ENCODE results near the gene C1QTNF12. TPM values are rescaled to one million over a fixed set of nuclear protein-coding genes. Genes with fewer than 3 reads are reported as not detected.

The C1QTNF12 gene
- total RNA-seq, 1 experiment from 2014 or later, result 0.40 TPM

DNA sequence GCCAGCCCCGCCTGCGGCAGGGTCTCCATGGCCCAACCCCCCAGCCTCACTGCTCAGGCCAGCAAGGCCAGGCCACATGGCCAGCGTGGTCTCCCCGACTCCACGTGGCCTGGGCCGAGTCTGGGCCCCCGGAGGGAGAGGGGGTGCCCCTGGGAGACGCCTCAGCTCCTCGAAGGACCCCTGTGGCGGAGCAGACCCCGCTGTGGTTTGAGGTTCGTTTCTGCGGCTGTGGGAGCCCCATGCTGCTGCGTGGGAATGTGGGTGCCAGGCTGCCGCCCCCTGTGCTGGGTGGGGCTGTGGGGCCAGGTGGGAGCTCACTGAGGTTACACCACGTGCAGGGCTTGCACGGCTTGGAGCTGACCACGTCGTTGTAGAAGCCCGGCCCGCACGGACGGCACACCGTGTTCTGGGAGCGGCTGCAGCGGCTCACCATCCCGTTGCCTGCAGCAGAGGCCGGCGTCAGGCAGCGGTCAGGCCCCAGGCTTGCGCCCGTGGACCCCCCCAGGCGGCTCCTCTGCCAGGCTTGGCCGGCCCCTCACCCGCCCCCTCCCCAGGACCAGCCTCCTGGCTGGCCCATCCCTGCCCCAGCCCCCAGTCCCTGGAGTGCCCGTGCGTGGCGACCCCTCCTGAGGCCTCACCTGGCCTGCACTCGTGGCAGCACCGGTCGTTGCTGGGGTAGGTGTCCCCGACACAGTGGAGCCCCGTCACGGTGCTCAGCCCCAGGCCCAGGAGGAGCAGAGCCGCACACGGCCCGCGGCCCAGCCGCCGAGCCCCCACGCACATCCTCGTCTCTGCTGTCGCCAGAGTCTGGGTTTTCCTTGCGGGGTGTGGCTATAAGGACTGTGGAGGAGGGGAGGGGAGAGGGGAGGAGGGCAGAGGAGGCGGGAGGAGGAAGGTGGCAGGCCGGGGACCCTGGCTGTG lies 32.9 kb downstream of the C1QTNF12 start, which contains the start of gene TNFRSF4:
Gene TNFRSF4 (minus strand): TSS at position 809 of the 921 bp plus-strand sequence. CDS start 26 bp downstream, at position 783.
- no peak for DNase-seq (ENCODE audit: low read depth)

DNA sequence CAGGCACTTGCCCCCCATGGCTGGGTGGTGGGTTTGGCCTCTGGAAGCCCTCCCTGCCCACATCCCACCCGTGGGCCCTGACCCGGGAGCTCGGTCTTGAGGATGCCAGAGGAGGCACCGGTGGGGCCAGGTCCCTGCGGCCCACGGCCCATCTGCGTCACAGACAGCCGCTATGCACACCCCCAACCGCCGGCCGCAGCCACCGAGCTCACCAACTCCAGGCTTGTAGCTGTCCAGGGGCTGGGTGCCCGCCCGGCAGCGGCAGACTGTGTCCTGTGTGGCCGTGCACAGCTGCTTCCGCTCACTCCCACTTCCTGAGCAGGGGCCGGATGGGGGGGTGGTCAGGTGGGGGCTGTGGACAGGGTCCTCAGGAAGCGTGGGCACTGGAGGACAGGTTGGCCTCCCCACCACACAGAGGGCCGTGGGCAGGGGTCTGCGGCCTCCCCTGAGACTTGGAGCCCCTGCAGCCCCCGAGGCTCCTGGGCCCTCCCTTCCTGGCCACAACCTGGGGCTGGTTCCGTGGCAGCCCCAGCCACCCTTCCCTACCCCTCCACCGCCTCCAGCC lies 33.7 kb downstream of the C1QTNF12 start:
- no peak for DNase-seq (ENCODE audit: low read depth)

DNA sequence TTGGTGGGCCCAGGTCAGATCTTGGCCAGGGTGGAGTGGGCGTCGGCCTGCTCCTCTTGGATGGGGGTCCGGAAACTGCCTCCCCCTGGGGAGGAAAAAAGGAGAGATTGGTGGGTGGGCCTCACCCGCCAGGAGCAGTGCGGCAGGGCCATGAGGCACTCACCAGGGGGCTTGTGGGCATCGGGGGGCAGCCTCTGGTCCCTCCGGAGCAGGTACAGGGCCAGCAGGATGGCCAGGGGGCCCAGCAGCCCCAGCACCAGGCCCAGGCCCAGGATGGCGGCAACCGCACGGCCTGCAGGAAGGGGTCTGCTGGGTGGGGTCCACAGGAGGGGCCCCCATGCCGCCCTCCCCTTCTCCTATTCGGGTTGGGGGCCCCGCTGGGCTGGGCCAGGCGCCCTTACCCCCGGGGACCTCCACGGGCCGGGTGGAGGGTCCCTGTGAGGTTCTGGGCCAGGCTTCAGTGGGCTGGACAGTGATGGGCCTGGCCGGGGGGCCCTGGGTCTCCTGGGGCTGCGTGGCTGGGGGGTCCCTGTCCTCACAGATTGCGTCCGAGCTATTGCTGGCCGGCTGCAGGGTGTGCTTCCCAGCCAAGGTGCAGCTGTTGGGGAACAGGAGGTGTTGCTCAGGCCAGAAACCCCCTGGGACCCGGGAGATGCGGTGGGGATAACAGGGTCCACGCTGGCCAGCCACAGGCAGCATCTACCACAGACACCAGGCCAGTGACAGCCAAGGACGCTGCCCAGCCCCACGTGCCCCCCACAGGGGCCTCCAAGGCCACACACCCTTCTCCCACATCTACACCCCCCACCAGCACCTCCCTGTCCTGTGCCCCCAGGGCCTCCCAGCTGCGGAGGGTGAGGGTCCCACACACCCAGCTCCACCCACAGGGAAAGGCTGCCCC lies 34.7 kb downstream of the C1QTNF12 start:
- DNase-seq (ENCODE audit: low read depth), result no peak

DNA sequence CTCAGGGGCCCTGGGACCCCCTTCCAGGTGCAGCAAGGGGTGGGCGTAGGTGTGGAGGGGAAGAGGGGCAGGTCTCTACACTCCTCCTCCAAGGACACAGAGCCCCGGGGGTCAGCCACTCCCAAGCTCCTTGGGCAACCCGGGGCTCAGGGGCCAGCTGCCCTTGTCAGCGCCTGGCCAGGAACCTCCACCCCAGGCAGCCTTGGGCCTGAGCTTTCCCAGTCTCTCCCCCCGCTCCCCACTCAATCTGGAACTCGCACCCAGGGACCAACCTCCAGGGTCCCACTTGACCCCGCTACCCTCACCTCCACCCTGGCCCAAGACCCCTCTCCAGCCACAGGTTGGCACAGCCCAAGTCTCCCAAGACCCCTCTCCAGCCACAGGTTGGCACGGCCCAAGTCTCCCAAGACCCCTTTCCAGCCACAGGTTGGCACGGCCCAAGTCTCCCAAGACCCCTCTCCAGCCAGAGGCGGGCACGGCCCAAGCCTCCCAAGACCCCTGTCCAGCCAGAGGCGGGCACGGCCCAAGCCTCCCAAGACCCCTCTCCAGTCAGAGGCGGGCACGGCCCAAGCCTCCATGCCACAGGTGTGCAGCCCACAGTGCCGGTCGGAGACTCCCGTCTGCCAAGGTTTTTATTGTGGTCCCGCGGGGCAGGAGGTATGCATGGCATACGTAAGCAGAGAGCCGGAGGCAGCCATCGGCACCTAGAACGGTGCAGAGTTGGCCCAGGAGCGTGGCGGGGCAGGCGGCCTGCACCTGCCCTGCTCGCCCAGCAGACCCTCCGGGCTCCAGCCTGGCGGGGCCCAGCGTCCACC lies 35.6 kb downstream of the C1QTNF12 start:
- no peak for DNase-seq (ENCODE audit: low read depth)

DNA sequence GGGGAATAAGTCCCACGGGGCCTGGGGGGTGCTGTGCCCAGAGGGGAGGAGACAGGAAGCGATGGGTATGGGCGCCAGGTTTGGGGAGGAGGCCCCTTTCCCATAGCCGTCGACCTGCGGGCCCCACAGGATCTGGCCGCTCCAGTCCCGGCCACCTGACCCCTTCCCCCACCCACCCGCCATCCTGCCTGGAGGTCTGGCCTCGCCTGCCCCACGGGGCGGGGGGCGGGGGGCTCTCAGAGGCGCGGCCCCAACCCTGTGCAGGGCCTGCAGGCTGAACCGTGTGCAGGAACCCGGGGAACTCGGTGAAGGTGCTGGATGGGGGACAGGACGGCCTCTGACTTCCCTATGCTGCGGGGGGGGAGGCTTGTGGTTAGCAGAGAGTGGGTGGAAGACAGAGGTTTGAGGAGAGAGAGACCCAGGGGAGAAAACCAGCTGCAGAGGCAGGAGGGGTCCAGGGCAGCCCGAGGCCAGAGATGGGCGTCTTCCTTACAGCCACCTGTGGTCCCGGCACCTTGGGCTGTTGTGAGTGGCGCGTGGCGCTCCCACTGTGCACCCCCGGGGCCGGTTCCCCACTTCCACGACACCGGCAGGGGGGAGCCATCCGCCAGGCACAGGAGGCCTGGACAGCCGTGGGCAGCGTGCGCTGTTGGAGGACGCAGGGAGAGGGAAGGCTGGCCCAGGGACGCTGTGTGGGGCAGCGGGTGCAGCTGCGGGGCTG lies 37.6 kb downstream of the C1QTNF12 start:
- no peak for DNase-seq (ENCODE audit: low read depth)

DNA sequence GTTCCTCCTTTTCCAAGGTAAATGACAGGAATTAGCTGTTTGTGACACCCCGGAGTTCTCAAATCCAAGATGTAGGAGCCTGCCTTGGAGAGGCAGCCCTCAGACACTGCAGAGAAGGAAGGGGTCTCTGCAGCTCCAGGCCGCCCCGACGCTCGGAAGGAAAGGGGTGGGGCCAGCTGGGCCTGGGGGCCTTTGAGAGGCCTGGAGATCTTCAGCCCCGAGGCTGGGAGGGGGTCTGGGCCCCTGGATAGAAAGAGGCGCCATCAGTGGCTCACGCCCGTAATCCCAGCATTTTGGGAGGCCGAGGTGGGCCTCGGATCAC lies 39.0 kb downstream of the C1QTNF12 start:
- DNase-seq (ENCODE audit: low read depth), result no peak

DNA sequence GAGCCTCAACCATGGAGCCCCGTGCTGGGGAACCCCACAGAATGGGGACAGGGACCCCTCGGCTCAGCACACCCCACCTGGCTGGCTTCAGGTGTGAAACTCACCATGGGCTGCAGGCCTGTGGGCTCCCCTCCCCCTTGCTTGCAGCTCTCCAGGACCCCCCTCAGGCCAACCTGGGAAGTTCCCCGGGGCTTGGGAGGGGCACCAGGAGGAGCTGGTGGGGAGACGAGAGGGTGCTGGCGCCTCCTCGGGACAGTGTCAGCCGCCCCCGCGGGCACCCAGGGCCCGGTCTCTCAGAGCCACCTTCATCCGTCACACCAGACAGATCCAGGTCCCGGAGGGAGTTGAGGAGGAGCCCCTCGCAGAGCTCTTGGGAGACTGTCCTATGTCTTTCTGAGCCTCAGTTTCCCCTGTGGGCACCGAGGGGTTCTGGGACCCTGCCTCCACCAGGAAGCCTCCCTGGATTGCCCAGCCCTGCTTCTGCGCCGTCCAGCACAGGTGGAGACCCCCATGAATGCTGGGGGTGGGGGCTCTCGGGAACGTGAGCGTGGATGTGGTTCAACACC lies 39.5 kb downstream of the C1QTNF12 start:
- no peak for DNase-seq (ENCODE audit: low read depth)

DNA sequence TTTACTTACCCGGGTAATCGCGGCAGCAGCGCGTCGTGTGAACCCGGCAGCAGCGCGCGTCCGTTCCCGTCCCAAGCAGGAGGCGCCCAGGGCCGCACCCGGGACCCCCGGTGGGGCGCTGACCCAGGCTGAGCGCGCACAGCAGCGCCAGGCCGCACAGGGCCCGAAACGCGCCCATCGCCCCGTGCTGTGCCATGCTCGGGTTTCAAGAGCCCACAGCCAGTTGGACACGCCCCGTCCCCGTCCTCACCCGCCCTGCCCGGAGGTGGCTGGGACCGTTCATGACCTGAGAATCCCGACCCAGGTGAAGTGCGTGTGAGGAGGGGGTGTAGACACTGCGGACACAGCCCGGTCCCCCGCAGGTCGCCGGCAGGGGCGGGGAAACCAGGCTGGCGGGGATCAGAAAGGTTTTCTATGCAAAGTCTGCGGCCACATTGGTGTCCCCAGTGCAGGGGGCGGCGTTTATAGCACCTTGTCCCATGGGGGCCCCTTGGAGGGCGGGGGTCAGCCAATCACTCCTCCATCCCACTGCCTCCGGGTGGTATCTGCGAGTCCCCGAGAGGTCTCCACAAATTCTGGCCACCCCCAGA lies 40.1 kb downstream of the C1QTNF12 start, which contains the start of gene TNFRSF18:
Gene TNFRSF18 (minus strand): TSS at position 217 of the 590 bp plus-strand sequence. CDS start 21 bp downstream, at position 196.
- DNase-seq (ENCODE audit: low read depth), result no peak

DNA sequence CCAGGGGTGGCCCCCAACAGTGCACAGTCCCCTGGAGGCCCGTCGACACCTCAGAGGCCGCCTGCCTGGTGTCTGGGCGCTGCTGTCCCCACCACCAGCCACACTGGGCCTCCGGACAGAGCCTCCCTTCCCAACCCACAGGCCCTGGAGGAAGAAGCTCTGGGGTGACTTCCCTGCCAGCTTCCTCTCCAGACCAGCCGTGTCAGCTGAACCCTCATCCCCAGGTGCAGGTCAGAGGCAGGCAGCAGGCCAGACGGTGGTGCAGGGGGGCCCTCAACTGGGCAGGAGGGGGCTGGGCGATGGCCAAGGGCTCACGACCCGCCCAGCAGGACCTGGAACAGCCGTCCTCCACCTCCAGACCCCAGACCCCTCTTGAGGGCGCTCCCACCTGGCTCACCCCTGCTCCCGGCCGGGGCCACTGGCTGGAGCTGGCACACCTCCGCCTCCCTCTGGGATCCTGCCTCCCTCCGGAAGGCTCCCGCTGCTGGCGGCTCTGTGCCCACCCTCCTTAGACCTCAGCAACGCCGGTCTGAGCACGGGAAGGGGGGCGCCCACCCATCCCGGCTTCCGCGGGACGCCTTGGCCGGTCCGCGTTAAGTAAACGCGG lies 40.6 kb downstream of the C1QTNF12 start:
- no peak for DNase-seq (ENCODE audit: low read depth)

DNA sequence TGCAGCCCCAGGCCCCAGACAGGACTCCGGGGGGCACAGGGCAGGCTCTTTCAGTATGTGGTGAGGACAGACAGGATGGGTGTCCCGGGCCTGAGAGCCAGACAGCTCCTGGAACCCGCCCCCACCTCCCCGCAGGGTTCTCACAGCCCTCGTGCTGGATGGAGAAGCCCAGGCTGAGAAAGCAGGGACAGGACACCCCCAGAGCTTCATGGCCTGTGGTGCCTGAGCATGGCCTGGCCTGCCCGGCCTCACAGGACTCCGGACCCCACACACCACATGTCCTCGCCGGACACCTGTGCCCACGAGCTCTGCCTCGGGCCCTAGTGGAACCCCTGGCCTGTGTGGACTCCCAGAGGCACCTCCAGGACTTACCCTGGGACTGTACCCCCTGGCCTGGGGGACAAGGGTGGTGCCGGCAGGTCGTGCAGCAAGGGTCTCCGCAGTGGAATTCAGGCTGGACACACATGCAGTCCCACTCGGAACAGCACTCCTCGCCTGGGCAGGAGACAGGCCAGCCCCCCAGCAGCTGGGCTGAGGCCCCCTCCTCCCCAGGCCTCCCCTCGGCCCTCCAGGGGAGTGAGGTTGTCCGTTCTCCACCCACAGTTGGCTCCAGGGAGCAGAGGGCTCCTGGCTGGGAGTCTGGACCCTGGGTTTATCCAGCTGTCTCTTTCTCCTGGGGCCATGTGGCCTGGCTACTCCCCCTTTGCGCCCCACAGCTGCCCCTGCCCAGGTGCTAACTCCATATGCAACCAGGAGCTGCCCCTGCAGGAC lies 41.3 kb downstream of the C1QTNF12 start:
- DNase-seq (ENCODE audit: low read depth), result no peak

DNA sequence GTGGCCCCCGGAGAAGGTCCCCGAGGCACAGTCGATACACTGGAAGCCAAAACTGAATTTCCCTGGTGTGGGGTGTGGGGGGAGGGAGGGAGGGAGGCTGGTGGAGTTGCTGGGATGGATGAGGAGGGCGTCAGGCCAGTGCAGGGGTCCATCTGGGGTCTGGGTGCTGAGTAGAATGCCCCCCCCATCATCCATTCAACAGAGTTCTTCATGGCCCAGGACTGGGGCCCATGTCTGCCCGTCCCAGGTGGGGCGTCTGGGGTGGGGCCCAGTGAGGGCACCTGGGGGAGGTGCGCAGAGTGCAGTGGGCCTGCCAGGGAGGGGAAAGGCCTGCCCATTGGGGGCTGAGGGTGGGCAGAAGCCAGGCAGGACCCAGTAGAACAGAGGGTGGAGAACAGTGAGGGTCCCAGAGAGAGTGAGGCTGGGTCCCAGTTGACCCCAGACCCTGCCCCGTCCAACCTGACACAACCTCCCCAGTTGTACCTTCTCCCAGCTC lies 42.0 kb downstream of the C1QTNF12 start:
- no peak for DNase-seq (ENCODE audit: low read depth)

DNA sequence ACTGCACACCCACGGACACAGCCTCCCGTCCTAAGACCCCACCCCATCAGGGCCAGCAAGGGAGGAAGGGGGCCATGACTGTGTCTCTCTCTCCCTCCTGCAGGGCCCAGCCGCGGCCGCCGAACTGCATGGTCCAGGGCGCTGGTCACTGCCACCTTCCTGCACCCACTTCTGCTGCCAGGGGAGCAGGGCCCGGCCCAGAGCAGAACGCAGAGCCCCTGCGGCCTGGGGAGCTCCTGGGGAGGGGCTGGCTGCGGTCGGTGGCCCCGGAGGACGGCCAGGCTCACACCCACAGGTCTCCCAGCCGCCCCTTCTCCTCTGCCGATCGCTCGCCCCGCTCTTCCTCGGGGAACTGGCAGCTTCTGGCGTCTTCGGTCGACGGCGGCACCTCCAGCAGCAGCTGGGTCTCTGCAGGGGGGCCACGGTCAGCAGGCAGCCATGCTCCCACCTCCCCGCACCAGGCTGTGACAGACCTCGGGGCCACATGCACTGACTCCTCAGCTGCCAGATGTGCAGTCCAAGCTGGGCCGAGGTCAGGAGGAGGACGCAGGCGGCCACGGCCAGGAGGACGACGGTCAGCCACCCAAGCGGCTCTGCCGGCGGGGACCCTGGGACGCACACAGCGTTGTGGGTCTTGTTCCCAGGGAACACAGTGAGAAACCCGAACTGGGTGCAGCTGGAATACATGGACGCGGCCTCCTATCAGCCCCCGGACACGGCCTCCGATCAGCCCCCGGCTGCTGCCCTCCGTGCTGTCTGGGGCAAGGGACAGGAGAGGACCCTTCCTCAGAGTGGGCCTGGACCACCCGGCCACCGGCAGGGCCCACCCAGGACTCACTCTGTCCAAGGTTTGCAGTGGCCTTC lies 42.7 kb downstream of the C1QTNF12 start:
- DNase-seq (ENCODE audit: low read depth), result no peak

DNA sequence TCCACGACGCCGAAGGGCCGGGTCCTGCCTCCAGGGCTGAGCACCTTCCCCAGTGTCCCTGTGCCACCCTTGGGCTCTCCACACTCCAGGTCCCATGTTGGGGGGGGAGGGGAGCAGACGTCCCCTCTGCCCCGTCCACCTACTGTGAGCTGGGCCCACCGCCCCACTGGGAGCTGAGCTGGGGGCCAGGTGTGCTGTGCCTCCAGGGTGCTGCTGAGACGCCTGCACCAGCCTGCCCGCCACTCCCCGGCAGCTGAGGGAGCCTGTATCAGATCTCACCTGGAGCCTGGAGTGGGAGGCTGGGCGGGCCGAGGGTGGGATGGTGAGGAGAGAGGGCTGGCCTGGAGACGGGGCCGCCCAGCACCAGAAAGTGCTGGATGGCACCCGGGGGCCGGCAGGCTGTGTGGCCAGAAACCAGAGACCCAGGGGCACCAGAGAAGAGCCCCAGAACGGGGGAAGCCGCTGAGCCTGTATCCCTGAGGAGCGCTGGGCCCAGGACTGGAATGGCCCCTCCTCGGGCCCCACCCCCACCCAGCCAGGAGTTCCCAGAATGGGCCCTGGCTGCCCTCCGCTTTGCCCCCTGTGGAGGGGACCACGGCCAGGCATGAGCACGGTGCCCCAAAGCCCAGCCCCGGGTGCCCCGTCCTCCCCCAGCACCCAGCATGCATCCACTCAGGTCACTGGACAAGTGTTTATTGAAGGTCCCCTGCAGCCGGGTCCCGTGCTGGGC lies 43.5 kb downstream of the C1QTNF12 start:
- DNase-seq (ENCODE audit: low read depth), result no peak

DNA sequence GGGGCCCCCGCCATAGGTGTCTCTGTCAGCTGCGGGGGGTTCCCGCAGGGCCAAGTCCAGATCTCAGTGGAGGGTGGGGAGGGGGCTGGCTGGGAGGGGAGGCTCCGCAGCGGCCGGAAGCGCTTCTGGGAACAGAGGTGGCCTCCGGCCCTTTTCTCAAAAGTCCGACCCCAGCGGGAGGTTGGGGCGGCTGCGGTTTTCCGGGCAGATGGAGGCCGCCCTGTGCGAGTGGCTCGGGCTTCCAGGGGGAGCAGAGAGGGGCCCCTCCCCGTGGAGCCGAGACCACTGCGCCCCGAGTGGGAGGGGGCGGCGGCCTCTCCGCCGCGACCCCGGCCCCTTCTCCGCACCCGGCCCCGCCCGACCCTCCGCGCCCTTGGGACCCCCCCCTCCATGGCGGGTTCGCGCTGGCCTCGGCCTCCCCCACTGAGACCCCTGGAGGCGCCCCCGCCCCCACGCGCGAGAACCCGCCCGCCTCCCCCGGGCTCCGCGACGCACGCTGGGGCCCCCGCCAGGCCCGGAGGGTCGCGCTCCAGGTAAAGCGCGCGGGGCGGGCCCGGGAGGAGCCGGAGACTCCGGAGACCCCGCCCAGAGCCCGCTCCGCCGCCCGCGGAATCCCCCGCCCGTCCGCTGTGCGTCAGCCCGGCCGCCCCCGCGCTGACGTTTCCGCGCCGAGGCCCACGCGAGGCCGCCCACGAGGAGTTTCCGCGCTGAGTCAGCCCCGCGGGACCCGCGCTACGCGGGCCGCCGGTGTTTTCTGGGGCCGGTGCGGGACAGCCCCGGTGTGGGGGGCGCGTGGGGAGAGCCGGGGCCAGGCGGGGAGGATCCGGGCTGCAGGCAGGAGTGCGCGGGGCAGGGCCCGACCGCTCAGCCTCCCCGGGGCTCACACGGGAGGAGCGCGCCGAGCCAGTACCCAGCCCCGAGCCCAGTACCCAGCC lies 45.4 kb downstream of the C1QTNF12 start:
- DNase-seq (ENCODE audit: low read depth), result no peak
